GM12878 (cell line): ENCODE measurements around the gene DXO.

Source experiments
- CHD2 ChIP-seq: IDR thresholded peaks from 2 replicates; pipeline ENCODE4 v1.6.1; 2011; ENCODE audit warnings: low read depth, low read length, improper control_type of control experiment, borderline replicate concordance
- CHD4 ChIP-seq: fragments of 200-600 bp; sonication (generic); IDR thresholded peaks from 2 replicates; pipeline ENCODE4 v1.6.1; 2016; ENCODE audit warnings: mild to moderate bottlenecking
- EP300 ChIP-seq, 2 experiments: fragments of 150-350 bp in 1 of 2; IDR thresholded peaks; 2 replicates each; pipeline ENCODE4 v1.6.1; 2011 to 2012; ENCODE audit warnings: low read depth in 2 of 2, low read length in 2 of 2, borderline replicate concordance in 1 of 2, improper control_type of control experiment in 1 of 2, inconsistent platforms in 1 of 2; ENCODE audit not compliant: control insufficient read depth in 1 of 2
- JUND ChIP-seq: IDR thresholded peaks from 2 replicates; pipeline ENCODE4 v1.6.1; 2012; ENCODE audit warnings: low read depth, mild to moderate bottlenecking, low read length, improper control_type of control experiment, moderate library complexity
- PML ChIP-seq: IDR thresholded peaks from 2 replicates; pipeline ENCODE4 v1.6.1; 2012; ENCODE audit warnings: low read length, inconsistent platforms
- POLR2A ChIP-seq: IDR thresholded peaks from 2 replicates; pipeline ENCODE4 v1.6.1; 2011; ENCODE audit warnings: low read depth, mild to moderate bottlenecking, low read length
- RAD21 ChIP-seq: IDR thresholded peaks from 2 replicates; pipeline ENCODE4 v1.6.1; 2011; ENCODE audit warnings: mild to moderate bottlenecking, low read depth, low read length, moderate library complexity; ENCODE audit not compliant: insufficient read depth
- TF ChIP-seq, protein P1 (sequence below), 3 experiments: IDR thresholded peaks in 2 of 3; conservative IDR thresholded peaks in 1 of 3; 2 replicates each; pipeline ENCODE4 v1.5.1; 2011; ENCODE audit warnings: low read depth in 3 of 3, low read length in 3 of 3, mild to moderate bottlenecking in 3 of 3, control low read depth in 2 of 3, moderate library complexity in 2 of 3, inconsistent platforms in 1 of 3, mixed read lengths in 1 of 3; ENCODE audit not compliant: control insufficient read depth in 2 of 3, insufficient read depth in 1 of 3; ENCODE audit errors: extremely low read depth in 1 of 3
- TF ChIP-seq, protein P2 (sequence below): fragments of 450-650 bp; IDR thresholded peaks from 2 replicates; pipeline ENCODE4 v1.6.1; 2017; ENCODE audit warnings: antibody characterized with exemption, mild to moderate bottlenecking, moderate library complexity
- TF ChIP-seq, protein P3 (sequence below): IDR thresholded peaks from 2 replicates; pipeline ENCODE4 v1.6.1; 2012; ENCODE audit warnings: low read depth, low read length, improper control_type of control experiment

DNA sequence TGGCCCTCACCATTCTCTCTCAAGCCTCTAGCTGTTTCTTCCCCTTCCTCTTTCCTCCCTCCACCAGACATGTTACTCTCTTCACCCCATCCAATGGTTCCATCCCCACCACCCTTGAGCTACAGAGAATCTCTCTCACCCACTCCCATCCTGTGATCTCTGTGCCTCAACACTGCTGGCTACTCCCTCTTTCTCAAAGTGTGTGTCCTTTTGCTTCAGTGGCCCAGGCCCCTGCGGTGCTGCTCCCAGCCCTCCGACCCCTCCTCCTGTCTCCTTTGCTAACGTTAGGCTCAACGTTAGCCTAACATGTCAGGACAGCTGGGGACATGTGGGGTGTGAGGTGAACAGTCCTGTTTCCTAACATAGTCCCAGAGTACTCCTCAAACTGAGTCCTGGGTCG is 19.0 kb downstream of the DXO start:
- TF ChIP-seq JUND (no peak), CHD2 (no peak), PML (no peak), RAD21 (no peak), EP300 (IDR thresholded peaks at IDR 0.05; ENCODE audit: borderline replicate concordance in 1 of 2, control insufficient read depth in 1 of 2, low read depth in 2 of 2, low read length in 2 of 2) (no peak), POLR2A (no peak), CHD4 (no peak)
- TF ChIP-seq, protein P1, sequence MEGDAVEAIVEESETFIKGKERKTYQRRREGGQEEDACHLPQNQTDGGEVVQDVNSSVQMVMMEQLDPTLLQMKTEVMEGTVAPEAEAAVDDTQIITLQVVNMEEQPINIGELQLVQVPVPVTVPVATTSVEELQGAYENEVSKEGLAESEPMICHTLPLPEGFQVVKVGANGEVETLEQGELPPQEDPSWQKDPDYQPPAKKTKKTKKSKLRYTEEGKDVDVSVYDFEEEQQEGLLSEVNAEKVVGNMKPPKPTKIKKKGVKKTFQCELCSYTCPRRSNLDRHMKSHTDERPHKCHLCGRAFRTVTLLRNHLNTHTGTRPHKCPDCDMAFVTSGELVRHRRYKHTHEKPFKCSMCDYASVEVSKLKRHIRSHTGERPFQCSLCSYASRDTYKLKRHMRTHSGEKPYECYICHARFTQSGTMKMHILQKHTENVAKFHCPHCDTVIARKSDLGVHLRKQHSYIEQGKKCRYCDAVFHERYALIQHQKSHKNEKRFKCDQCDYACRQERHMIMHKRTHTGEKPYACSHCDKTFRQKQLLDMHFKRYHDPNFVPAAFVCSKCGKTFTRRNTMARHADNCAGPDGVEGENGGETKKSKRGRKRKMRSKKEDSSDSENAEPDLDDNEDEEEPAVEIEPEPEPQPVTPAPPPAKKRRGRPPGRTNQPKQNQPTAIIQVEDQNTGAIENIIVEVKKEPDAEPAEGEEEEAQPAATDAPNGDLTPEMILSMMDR (IDR thresholded peaks at IDR 0.05 in 2 of 3, conservative IDR thresholded peaks at IDR 0.05 in 1 of 3; ENCODE audit: control insufficient read depth in 2 of 3, extremely low read depth in 1 of 3, insufficient read depth in 1 of 3, low read depth in 3 of 3, low read length in 3 of 3) = no peak
- TF ChIP-seq, protein P2, sequence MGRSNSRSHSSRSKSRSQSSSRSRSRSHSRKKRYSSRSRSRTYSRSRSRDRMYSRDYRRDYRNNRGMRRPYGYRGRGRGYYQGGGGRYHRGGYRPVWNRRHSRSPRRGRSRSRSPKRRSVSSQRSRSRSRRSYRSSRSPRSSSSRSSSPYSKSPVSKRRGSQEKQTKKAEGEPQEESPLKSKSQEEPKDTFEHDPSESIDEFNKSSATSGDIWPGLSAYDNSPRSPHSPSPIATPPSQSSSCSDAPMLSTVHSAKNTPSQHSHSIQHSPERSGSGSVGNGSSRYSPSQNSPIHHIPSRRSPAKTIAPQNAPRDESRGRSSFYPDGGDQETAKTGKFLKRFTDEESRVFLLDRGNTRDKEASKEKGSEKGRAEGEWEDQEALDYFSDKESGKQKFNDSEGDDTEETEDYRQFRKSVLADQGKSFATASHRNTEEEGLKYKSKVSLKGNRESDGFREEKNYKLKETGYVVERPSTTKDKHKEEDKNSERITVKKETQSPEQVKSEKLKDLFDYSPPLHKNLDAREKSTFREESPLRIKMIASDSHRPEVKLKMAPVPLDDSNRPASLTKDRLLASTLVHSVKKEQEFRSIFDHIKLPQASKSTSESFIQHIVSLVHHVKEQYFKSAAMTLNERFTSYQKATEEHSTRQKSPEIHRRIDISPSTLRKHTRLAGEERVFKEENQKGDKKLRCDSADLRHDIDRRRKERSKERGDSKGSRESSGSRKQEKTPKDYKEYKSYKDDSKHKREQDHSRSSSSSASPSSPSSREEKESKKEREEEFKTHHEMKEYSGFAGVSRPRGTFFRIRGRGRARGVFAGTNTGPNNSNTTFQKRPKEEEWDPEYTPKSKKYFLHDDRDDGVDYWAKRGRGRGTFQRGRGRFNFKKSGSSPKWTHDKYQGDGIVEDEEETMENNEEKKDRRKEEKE = no peak
- TF ChIP-seq, protein P3, sequence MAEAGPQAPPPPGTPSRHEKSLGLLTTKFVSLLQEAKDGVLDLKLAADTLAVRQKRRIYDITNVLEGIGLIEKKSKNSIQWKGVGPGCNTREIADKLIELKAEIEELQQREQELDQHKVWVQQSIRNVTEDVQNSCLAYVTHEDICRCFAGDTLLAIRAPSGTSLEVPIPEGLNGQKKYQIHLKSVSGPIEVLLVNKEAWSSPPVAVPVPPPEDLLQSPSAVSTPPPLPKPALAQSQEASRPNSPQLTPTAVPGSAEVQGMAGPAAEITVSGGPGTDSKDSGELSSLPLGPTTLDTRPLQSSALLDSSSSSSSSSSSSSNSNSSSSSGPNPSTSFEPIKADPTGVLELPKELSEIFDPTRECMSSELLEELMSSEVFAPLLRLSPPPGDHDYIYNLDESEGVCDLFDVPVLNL = no peak
